ENCODE measurements around the gene KCNMA1.

Gene KCNMA1

DNA sequence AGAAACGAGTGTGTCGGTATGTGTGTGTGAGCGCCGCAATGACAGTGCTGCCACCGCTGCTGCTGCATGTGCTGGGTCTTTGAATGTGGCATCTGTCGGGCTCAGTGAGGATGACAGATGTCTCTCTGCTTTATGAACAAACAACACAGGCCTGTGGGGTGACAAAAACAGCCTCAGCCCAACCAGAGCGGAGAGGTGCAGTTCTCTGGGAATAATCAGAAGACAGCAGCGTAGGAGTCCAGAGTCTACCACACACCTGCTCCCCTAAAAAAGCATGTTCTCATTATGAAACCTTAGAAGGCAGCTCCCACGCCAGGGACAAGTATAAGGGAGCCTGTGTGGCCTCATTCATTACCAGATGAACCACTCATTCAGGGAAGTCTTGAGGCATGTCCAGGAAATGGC is 278.3 kb downstream of the KCNMA1 start:
- Histone ChIP-seq H3K27me3 (ENCODE audit: control insufficient read depth in 2 of 2, insufficient read depth in 2 of 2, low read length in 2 of 2) (no peaks in the 10 kb centered on the region), H3K4me1 (ENCODE audit: control insufficient read depth in 2 of 2, insufficient read depth in 2 of 2, low read length in 2 of 2) (no peaks in the 10 kb centered on the region), H3K9ac (ENCODE audit: low read depth in 1 of 2, low read length in 2 of 2) (no peak overlapping the region), H3K36me3 (ENCODE audit: control insufficient read depth in 2 of 2, insufficient read depth in 2 of 2, low read length in 2 of 2) (no peaks in the 10 kb centered on the region), H3K9me3 (ENCODE audit: control insufficient read depth in 2 of 2, low read length in 2 of 2) (no peaks in the 10 kb centered on the region), H3K27ac (ENCODE audit: low read depth in 2 of 2, low read length in 2 of 2) (no peak overlapping the region), H3K4me3 (ENCODE audit: low read length in 2 of 2) (no peak overlapping the region)

DNA sequence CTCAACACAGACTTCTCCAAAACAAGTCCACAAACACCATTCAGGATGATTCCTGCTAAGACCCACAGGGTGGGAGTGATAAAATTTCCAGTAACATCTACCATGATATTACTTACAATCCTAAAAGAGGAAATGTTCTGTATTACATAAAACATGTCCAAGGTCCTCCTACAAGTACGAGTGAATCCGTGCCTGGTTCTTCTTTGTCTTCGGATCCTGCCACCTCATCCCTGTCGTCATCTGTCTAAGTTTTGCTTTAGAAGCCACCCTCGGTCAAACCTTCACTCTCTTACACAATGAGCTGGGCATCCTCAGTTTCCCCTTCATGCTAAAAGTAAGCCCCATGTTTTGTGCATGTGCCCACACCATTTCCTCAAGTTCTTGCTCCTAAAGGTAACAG is 279.0 kb downstream of the KCNMA1 start:
- Histone ChIP-seq H3K9ac (ENCODE audit: low read depth in 1 of 2, low read length in 2 of 2) (no peak overlapping the region), H3K4me3 (ENCODE audit: low read length in 2 of 2) (no peak overlapping the region), H3K9me3 (ENCODE audit: control insufficient read depth in 2 of 2, low read length in 2 of 2) (no peaks in the 10 kb centered on the region), H3K36me3 (ENCODE audit: control insufficient read depth in 2 of 2, insufficient read depth in 2 of 2, low read length in 2 of 2) (no peaks in the 10 kb centered on the region), H3K27me3 (ENCODE audit: control insufficient read depth in 2 of 2, insufficient read depth in 2 of 2, low read length in 2 of 2) (no peaks in the 10 kb centered on the region), H3K27ac (ENCODE audit: low read depth in 2 of 2, low read length in 2 of 2) (no peak overlapping the region), H3K4me1 (ENCODE audit: control insufficient read depth in 2 of 2, insufficient read depth in 2 of 2, low read length in 2 of 2) (no peaks in the 10 kb centered on the region)

DNA sequence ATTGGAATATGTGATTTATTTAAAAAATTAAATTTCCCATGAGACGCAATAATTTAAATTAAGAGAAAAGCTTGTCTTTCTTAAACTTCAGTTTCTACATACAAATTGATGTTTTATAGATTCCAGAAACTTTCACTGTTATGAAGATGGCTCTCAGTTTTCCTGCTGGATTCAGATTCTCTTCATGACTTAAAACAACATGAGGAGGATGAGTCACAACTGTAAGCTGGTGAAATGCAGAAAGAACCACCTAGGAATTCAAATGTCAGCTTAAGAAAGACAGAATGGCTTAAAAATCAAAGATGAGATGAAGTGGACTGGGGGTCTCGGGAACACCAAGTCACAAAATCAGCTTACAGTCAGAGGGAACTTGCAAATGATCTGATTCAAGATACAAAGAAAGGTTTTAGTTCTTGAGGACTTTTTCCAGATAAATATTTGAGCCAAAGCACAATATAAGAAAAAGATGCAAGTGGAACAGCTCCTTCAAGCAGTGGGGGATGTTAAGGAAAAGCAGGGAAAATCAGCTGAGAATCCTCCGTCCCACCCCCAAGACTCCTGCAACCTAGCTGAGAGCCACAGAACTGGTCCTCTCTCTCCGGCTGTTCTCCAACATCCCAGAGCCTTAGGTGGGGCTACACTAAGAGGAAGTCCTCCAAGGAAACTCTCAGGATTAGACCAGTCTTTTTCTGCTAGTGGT is 279.8 kb downstream of the KCNMA1 start:
- Histone ChIP-seq H3K9ac (ENCODE audit: low read depth in 1 of 2, low read length in 2 of 2) (no peak overlapping the region), H3K9me3 (ENCODE audit: control insufficient read depth in 2 of 2, low read length in 2 of 2) (no peaks in the 10 kb centered on the region), H3K27ac (ENCODE audit: low read depth in 2 of 2, low read length in 2 of 2) (no peak overlapping the region), H3K36me3 (ENCODE audit: control insufficient read depth in 2 of 2, insufficient read depth in 2 of 2, low read length in 2 of 2) (no peaks in the 10 kb centered on the region), H3K27me3 (ENCODE audit: control insufficient read depth in 2 of 2, insufficient read depth in 2 of 2, low read length in 2 of 2) (no peaks in the 10 kb centered on the region), H3K4me3 (ENCODE audit: low read length in 2 of 2) (no peak overlapping the region), H3K4me1 (ENCODE audit: control insufficient read depth in 2 of 2, insufficient read depth in 2 of 2, low read length in 2 of 2) (no peaks in the 10 kb centered on the region)

DNA sequence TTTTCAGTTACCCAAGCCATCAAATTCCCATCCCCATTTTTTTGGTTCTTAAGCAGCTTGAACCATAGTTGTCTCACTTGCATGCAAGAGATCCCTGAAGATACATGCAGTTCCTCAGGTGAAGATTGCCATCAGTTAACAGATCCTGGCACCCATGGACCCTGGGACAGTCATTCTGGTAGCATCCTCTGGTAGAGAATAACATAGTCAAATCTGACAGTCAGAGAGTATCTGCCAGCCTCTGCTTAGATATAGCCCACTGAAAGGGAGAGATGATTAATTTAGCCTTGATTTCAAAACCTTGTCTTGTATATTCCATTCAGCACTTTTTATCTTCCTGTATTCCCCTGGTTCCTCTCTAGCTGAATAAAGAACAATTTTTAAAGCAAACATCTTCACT is 280.4 kb downstream of the KCNMA1 start:
- Histone ChIP-seq H3K9ac (ENCODE audit: low read depth in 1 of 2, low read length in 2 of 2) (no peak overlapping the region), H3K9me3 (ENCODE audit: control insufficient read depth in 2 of 2, low read length in 2 of 2) (no peaks in the 10 kb centered on the region), H3K27ac (ENCODE audit: low read depth in 2 of 2, low read length in 2 of 2) (no peak overlapping the region)

DNA sequence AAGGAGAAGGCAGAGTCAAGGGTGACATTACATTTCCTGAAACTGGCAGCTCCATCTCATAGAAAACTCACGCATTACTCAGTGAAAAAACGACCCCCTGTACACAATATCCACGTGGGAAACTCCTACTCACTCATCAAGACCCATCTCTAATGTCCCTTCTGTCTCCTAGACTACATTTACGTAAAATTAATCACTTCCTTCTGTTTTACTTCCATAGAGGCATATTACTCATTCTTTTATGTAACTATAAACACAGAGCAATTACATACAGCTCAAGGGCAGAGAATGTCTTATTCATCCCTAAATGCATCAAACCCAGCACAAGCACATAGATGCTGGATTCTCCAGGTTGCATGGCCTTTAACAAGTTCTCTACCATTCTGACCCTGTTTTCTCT is 281.8 kb downstream of the KCNMA1 start:
- no peaks in the 10 kb centered on the region for H3K36me3 ChIP-seq (ENCODE audit: control insufficient read depth in 2 of 2, insufficient read depth in 2 of 2, low read length in 2 of 2)
- H3K9me3 ChIP-seq (ENCODE audit: control insufficient read depth in 2 of 2, low read length in 2 of 2): no peaks in the 10 kb centered on the region
- H3K4me3 ChIP-seq (ENCODE audit: low read length in 2 of 2): no peak overlapping the region
- H3K27ac ChIP-seq (ENCODE audit: low read depth in 2 of 2, low read length in 2 of 2): no peak overlapping the region
- H3K27me3 ChIP-seq (ENCODE audit: control insufficient read depth in 2 of 2, insufficient read depth in 2 of 2, low read length in 2 of 2): no peaks in the 10 kb centered on the region
- H3K9ac ChIP-seq (ENCODE audit: low read depth in 1 of 2, low read length in 2 of 2): no peak overlapping the region
- H3K4me1 ChIP-seq (ENCODE audit: control insufficient read depth in 2 of 2, insufficient read depth in 2 of 2, low read length in 2 of 2): no peaks in the 10 kb centered on the region

More for the DNA sequence above, 280.4 kb downstream of the KCNMA1 start:
- H3K4me1 ChIP-seq (ENCODE audit: control insufficient read depth in 2 of 2, insufficient read depth in 2 of 2, low read length in 2 of 2): no peaks in the 10 kb centered on the region
- no peak overlapping the region for H3K4me3 ChIP-seq (ENCODE audit: low read length in 2 of 2)
- no peaks in the 10 kb centered on the region for H3K27me3 ChIP-seq (ENCODE audit: control insufficient read depth in 2 of 2, insufficient read depth in 2 of 2, low read length in 2 of 2)
- H3K36me3 ChIP-seq (ENCODE audit: control insufficient read depth in 2 of 2, insufficient read depth in 2 of 2, low read length in 2 of 2): no peaks in the 10 kb centered on the region

DNA sequence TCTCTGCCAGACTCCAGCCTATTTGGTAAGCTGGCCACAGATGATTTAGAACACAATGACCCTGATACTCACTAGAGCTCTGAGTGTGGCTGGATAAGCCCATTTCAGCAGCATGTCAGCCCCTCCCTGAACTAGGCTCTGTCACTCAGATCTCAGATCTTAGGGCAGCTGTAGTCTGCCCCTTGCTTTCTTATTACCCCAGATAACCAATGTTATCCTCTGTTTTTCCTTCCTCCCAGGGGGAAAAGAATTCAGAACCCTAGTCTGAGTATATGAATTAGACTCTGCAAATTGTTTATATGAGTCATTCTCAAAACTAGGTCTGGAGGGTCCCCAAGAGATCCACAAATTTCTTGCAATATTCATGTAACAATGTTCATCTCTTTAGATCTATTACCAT is 286.2 kb downstream of the KCNMA1 start:
- H3K9ac ChIP-seq (ENCODE audit: low read depth in 1 of 2, low read length in 2 of 2): no peak overlapping the region
- H3K4me1 ChIP-seq (ENCODE audit: control insufficient read depth in 2 of 2, insufficient read depth in 2 of 2, low read length in 2 of 2): no peaks in the 10 kb centered on the region
- no peak overlapping the region for H3K27ac ChIP-seq (ENCODE audit: low read depth in 2 of 2, low read length in 2 of 2)
- H3K36me3 ChIP-seq (ENCODE audit: control insufficient read depth in 2 of 2, insufficient read depth in 2 of 2, low read length in 2 of 2): no peaks in the 10 kb centered on the region
- H3K27me3 ChIP-seq (ENCODE audit: control insufficient read depth in 2 of 2, insufficient read depth in 2 of 2, low read length in 2 of 2): no peaks in the 10 kb centered on the region
- no peak overlapping the region for H3K4me3 ChIP-seq (ENCODE audit: low read length in 2 of 2)
- H3K9me3 ChIP-seq (ENCODE audit: control insufficient read depth in 2 of 2, low read length in 2 of 2): no peaks in the 10 kb centered on the region

DNA sequence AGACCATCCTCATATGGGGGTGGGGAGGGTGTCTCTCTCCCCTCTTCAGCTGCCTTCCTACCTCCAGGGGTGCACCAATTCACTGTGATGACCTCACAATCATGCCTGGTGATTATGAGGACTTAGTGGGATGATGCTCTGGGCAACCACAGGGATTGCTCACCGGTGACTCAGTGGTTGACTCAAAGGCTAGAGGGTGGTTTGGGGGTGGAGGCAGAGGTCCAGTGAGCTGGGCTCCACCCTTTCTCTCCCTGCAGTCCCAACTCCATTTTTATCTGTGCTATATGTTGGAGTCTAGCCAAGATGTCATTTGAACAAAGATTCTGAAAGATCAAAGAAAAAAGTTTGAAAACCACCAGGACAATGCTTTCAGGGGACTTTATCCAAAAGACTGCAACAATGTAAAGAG is 286.9 kb downstream of the KCNMA1 start:
- Histone ChIP-seq H3K4me1 (ENCODE audit: control insufficient read depth in 2 of 2, insufficient read depth in 2 of 2, low read length in 2 of 2) (no peaks in the 10 kb centered on the region), H3K36me3 (ENCODE audit: control insufficient read depth in 2 of 2, insufficient read depth in 2 of 2, low read length in 2 of 2) (no peaks in the 10 kb centered on the region), H3K9me3 (ENCODE audit: control insufficient read depth in 2 of 2, low read length in 2 of 2) (no peaks in the 10 kb centered on the region), H3K27me3 (ENCODE audit: control insufficient read depth in 2 of 2, insufficient read depth in 2 of 2, low read length in 2 of 2) (no peaks in the 10 kb centered on the region), H3K9ac (ENCODE audit: low read depth in 1 of 2, low read length in 2 of 2) (no peak overlapping the region), H3K27ac (ENCODE audit: low read depth in 2 of 2, low read length in 2 of 2) (no peak overlapping the region), H3K4me3 (ENCODE audit: low read length in 2 of 2) (no peak overlapping the region)

DNA sequence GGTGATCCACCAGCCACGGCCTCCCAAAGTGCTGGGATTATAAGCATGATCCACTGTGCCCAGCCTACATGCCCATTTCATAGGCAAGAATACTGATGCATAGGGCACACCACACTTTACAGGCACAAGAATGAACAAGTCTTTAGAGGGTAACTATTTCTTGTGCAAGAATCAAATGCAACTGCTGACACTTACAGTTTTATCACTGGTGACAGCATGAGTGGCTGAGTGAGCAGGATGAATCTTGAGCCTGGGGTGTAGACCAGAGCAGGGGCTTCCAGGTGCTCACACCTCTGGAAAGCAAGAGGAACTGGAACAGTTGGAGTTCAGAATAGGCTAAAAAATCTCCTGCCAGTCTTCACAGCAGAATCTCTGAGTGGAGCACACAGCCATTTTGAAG is 287.5 kb downstream of the KCNMA1 start:
- Histone ChIP-seq H3K36me3 (ENCODE audit: control insufficient read depth in 2 of 2, insufficient read depth in 2 of 2, low read length in 2 of 2) (no peaks in the 10 kb centered on the region), H3K27me3 (ENCODE audit: control insufficient read depth in 2 of 2, insufficient read depth in 2 of 2, low read length in 2 of 2) (no peaks in the 10 kb centered on the region), H3K27ac (ENCODE audit: low read depth in 2 of 2, low read length in 2 of 2) (no peak overlapping the region), H3K9me3 (ENCODE audit: control insufficient read depth in 2 of 2, low read length in 2 of 2) (no peaks in the 10 kb centered on the region), H3K4me3 (ENCODE audit: low read length in 2 of 2) (no peak overlapping the region), H3K9ac (ENCODE audit: low read depth in 1 of 2, low read length in 2 of 2) (no peak overlapping the region), H3K4me1 (ENCODE audit: control insufficient read depth in 2 of 2, insufficient read depth in 2 of 2, low read length in 2 of 2) (no peaks in the 10 kb centered on the region)

DNA sequence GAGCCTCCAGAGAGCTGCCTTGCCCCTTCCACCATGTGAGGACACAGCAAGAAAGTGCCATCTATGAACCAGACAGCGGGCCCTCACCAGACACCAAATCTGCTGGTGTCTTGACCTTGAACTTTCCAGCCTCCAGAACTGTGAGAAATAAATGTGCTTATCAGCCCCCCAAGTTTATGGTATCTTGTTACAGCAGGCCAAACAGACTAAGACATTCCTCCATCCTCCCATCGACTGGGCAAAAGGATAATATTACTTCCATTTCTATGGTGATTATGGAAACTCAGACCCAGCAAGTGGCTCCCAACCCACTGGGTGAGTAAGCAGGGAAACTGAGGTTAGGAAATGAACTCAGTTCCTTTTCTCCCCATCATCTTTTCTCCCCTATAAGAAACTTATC is 288.4 kb downstream of the KCNMA1 start:
- H3K27ac ChIP-seq (ENCODE audit: low read depth in 2 of 2, low read length in 2 of 2): no peak overlapping the region
- H3K9ac ChIP-seq (ENCODE audit: low read depth in 1 of 2, low read length in 2 of 2): no peak overlapping the region
- H3K9me3 ChIP-seq (ENCODE audit: control insufficient read depth in 2 of 2, low read length in 2 of 2): no peaks in the 10 kb centered on the region
- H3K36me3 ChIP-seq (ENCODE audit: control insufficient read depth in 2 of 2, insufficient read depth in 2 of 2, low read length in 2 of 2): no peaks in the 10 kb centered on the region
- H3K4me3 ChIP-seq (ENCODE audit: low read length in 2 of 2): no peak overlapping the region
- H3K27me3 ChIP-seq (ENCODE audit: control insufficient read depth in 2 of 2, insufficient read depth in 2 of 2, low read length in 2 of 2): no peaks in the 10 kb centered on the region
- H3K4me1 ChIP-seq (ENCODE audit: control insufficient read depth in 2 of 2, insufficient read depth in 2 of 2, low read length in 2 of 2): no peaks in the 10 kb centered on the region

DNA sequence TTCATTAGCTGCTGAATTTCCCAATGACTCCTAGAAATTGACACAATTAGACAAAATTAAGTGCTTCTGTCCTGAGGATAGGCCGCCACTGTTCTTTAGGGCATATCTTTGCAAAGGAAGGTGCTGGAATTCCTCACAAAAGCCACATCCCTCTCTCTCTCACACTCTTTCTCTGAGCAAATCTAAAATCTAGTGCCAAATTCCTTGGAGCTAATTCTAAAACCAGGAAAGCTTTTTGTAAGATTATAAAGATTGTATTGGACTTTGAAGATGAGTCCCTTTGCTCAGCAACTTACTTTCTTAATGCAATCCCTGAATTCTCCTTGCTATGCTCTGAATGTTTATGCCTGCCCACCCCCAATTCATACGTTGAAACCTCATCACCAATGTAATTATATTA is 288.9 kb downstream of the KCNMA1 start:
- H3K27ac ChIP-seq (ENCODE audit: low read depth in 2 of 2, low read length in 2 of 2): no peak overlapping the region
- no peak overlapping the region for H3K9ac ChIP-seq (ENCODE audit: low read depth in 1 of 2, low read length in 2 of 2)
- no peaks in the 10 kb centered on the region for H3K27me3 ChIP-seq (ENCODE audit: control insufficient read depth in 2 of 2, insufficient read depth in 2 of 2, low read length in 2 of 2)
- H3K36me3 ChIP-seq (ENCODE audit: control insufficient read depth in 2 of 2, insufficient read depth in 2 of 2, low read length in 2 of 2): no peaks in the 10 kb centered on the region
- no peak overlapping the region for H3K4me3 ChIP-seq (ENCODE audit: low read length in 2 of 2)
- H3K9me3 ChIP-seq (ENCODE audit: control insufficient read depth in 2 of 2, low read length in 2 of 2): no peaks in the 10 kb centered on the region
- H3K4me1 ChIP-seq (ENCODE audit: control insufficient read depth in 2 of 2, insufficient read depth in 2 of 2, low read length in 2 of 2): no peaks in the 10 kb centered on the region

DNA sequence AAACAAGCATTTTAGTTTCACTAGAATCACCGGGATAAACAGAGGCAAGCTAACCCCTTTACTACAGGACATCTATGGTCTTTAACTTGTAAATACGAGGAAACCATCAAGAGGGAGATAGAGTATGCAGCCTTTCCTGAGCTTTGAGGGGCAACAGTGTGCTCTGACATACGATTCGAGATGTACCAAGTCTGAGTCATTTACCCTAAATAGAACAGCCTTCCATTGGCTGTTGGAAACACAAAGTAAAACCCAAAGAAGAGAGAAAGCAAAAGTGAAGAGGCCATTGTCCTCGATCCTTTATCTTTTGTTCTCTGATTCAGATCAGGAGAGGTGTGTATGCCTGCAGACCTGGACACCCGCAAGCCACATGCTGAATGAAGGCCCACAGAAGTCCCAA is 289.5 kb downstream of the KCNMA1 start:
- no peaks in the 10 kb centered on the region for H3K27me3 ChIP-seq (ENCODE audit: control insufficient read depth in 2 of 2, insufficient read depth in 2 of 2, low read length in 2 of 2)
- H3K4me1 ChIP-seq (ENCODE audit: control insufficient read depth in 2 of 2, insufficient read depth in 2 of 2, low read length in 2 of 2): no peaks in the 10 kb centered on the region
- no peak overlapping the region for H3K27ac ChIP-seq (ENCODE audit: low read depth in 2 of 2, low read length in 2 of 2)
- H3K36me3 ChIP-seq (ENCODE audit: control insufficient read depth in 2 of 2, insufficient read depth in 2 of 2, low read length in 2 of 2): no peaks in the 10 kb centered on the region
- H3K4me3 ChIP-seq (ENCODE audit: low read length in 2 of 2): no peak overlapping the region
- no peaks in the 10 kb centered on the region for H3K9me3 ChIP-seq (ENCODE audit: control insufficient read depth in 2 of 2, low read length in 2 of 2)
- no peak overlapping the region for H3K9ac ChIP-seq (ENCODE audit: low read depth in 1 of 2, low read length in 2 of 2)
